Measurements from ENCODE around the gene VSX2. TPM values are rescaled to one million over a fixed set of nuclear protein-coding genes. Genes with fewer than 3 reads are reported as not detected.
A peak's percentile ranks its signal among the peaks of the same experiment; 100 is the strongest.

VSX2 gene
- total and polyA plus RNA-seq, 2 of the 13 experiments (the other 11 are each of a cell fraction or from before 2014, with no cell fraction given): 0.05 TPM; not detected in 1

DNA sequence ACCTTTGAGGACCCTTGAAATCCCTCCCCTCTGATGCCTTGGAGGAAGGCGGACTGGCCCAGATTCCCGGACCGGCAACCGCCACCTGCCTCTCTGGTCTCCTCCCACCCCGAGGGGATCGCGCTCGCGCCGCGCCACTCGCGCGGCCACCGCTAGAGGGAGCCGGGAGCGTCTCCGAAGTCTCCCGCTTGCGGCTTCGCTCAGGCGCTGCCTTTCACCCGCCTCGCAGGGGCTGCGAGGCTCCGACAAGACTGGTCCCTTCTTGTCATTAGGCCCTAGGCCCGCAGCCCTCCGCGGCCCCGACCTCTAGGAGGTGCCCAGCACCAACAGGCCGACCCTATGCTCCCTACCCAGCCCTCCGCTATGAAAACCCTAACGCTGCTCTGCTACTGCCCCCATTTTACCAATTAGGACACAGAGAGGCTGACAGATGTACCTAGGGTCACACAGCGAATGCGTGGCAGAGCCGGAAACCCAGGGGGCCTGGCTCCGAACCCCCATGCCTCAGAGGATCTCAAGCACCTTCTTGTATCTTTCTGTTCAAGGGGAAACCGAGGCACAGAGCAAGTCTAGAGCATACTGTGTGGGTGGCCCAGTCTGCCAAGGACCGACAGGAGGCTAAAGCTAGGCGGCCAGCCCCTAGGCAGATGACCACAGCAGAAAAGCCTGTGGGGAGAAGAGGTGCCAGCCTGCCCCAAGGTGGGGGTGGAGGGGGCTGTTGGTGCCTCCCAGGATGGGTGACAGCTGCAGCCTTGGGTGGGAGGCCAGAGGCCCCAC is 21.4 kb upstream of the VSX2 start (continued):
- TF ChIP-seq, protein P1, sequence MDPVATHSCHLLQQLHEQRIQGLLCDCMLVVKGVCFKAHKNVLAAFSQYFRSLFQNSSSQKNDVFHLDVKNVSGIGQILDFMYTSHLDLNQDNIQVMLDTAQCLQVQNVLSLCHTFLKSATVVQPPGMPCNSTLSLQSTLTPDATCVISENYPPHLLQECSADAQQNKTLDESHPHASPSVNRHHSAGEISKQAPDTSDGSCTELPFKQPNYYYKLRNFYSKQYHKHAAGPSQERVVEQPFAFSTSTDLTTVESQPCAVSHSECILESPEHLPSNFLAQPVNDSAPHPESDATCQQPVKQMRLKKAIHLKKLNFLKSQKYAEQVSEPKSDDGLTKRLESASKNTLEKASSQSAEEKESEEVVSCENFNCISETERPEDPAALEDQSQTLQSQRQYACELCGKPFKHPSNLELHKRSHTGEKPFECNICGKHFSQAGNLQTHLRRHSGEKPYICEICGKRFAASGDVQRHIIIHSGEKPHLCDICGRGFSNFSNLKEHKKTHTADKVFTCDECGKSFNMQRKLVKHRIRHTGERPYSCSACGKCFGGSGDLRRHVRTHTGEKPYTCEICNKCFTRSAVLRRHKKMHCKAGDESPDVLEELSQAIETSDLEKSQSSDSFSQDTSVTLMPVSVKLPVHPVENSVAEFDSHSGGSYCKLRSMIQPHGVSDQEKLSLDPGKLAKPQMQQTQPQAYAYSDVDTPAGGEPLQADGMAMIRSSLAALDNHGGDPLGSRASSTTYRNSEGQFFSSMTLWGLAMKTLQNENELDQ (CRISPR knock-in tag; IDR thresholded peaks at IDR 0.05; ENCODE audit: borderline replicate concordance): no peak
- TF ChIP-seq ZFYVE20 (CRISPR knock-in tag; IDR thresholded peaks at IDR 0.05; ENCODE audit: borderline replicate concordance, low read depth) (no peak), POLR2A (IDR thresholded peaks at IDR 0.05; ENCODE audit: insufficient read depth in 1 of 2, low read depth in 2 of 2, low read length in 2 of 2) (no peak), JUND (CRISPR knock-in tag; IDR thresholded peaks at IDR 0.05) (no peak), CEBPG (CRISPR knock-in tag; IDR thresholded peaks at IDR 0.05) (no peak), ZNF331 (CRISPR knock-in tag; IDR thresholded peaks at IDR 0.05) (0 out of 2 replicates have a peak, but pooled peaks have one; percentile 22), KAT7 (CRISPR knock-in tag; IDR thresholded peaks at IDR 0.05; ENCODE audit: borderline replicate concordance) (no peak), ZNF775 (CRISPR knock-in tag; IDR thresholded peaks at IDR 0.05; ENCODE audit: borderline replicate concordance) (no peak), HNF4A (CRISPR knock-in tag; IDR thresholded peaks at IDR 0.05) (no peak), PHB2 (IDR thresholded peaks at IDR 0.05; ENCODE audit: partially characterized antibody) (no peak), SOX6 (IDR thresholded peaks at IDR 0.05) (no peak), SOX6 (CRISPR knock-in tag; IDR thresholded peaks at IDR 0.05) (no peak), XRCC5 (optimal IDR thresholded peaks at IDR 0.05; ENCODE audit: low read length) (peak; percentile 92), SP140L (CRISPR knock-in tag; IDR thresholded peaks at IDR 0.05; ENCODE audit: borderline replicate concordance) (no peak), ZNF317 (CRISPR knock-in tag; IDR thresholded peaks at IDR 0.05) (no peak), FIP1L1 (IDR thresholded peaks at IDR 0.05; ENCODE audit: borderline replicate concordance, insufficient read depth, low read depth, low read length) (no peak), PCBP1 (IDR thresholded peaks at IDR 0.05; ENCODE audit: borderline replicate concordance, low read depth, low read length) (no peak), IRF2 (CRISPR knock-in tag; IDR thresholded peaks at IDR 0.05) (no peak), ZNF180 (CRISPR knock-in tag; IDR thresholded peaks at IDR 0.05; ENCODE audit: borderline replicate concordance, low read depth) (no peak), TARDBP (CRISPR knock-in tag; IDR thresholded peaks at IDR 0.05) (no peak), KDM5A (IDR thresholded peaks at IDR 0.05; ENCODE audit: borderline replicate concordance, low read length) (no peak), HOXD1 (CRISPR knock-in tag; IDR thresholded peaks at IDR 0.05) (no peak), NFYC (CRISPR knock-in tag; IDR thresholded peaks at IDR 0.05) (no peak)
- TF ChIP-seq, protein P2, sequence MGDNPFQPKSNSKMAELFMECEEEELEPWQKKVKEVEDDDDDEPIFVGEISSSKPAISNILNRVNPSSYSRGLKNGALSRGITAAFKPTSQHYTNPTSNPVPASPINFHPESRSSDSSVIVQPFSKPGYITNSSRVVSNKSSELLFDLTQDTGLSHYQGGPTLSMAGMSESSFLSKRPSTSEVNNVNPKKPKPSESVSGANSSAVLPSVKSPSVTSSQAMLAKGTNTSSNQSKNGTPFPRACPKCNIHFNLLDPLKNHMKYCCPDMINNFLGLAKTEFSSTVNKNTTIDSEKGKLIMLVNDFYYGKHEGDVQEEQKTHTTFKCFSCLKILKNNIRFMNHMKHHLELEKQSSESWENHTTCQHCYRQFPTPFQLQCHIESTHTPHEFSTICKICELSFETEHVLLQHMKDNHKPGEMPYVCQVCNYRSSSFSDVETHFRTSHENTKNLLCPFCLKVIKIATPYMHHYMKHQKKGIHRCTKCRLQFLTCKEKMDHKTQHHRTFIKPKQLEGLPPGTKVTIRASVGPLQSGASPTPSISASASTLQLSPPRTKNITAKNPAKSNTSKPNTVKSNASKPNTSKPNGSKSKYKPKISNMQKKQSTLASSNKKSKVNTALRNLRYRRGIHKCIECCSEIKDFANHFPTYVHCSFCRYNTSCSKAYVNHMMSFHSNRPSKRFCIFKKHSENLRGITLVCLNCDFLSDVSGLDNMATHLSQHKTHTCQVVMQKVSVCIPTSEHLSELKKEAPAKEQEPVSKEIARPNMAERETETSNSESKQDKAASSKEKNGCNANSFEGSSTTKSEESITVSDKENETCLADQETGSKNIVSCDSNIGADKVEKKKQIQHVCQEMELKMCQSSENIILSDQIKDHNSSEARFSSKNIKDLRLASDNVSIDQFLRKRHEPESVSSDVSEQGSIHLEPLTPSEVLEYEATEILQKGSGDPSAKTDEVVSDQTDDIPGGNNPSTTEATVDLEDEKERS (CRISPR knock-in tag; IDR thresholded peaks at IDR 0.05): no peak
- TF ChIP-seq, protein P3, sequence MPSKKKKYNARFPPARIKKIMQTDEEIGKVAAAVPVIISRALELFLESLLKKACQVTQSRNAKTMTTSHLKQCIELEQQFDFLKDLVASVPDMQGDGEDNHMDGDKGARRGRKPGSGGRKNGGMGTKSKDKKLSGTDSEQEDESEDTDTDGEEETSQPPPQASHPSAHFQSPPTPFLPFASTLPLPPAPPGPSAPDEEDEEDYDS (CRISPR knock-in tag; IDR thresholded peaks at IDR 0.05): no peak
- TF ChIP-seq, protein P4, sequence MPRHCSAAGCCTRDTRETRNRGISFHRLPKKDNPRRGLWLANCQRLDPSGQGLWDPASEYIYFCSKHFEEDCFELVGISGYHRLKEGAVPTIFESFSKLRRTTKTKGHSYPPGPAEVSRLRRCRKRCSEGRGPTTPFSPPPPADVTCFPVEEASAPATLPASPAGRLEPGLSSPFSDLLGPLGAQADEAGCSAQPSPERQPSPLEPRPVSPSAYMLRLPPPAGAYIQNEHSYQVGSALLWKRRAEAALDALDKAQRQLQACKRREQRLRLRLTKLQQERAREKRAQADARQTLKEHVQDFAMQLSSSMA (CRISPR knock-in tag; IDR thresholded peaks at IDR 0.05): no peak

Measured in HepG2 (cell line).